HUES64 (cell line): Measurements from ENCODE around the gene IGFALS.

ENCODE experiments used
- H3K27ac ChIP-seq: 2 replicates; pipeline ENCODE4 v1.7.0; 2013; ENCODE audit warnings: low read depth, low read length, inconsistent platforms
- H3K27me3 ChIP-seq: 2 replicates; pipeline ENCODE4 v1.6.1; 2013; ENCODE audit warnings: mild to moderate bottlenecking, low read length; ENCODE audit not compliant: insufficient read depth
- H3K36me3 ChIP-seq: 2 replicates; pipeline ENCODE4 v1.6.1; 2013; ENCODE audit warnings: mild to moderate bottlenecking, low read length; ENCODE audit not compliant: insufficient read depth
- H3K4me1 ChIP-seq: 2 replicates; pipeline ENCODE4 v1.6.1; 2013; ENCODE audit warnings: mild to moderate bottlenecking, low read length, moderate library complexity; ENCODE audit not compliant: insufficient read depth
- H3K4me3 ChIP-seq: 2 replicates; pipeline ENCODE4 v1.5.1; 2013; ENCODE audit warnings: mild to moderate bottlenecking, low read length, moderate library complexity
- H3K9ac ChIP-seq: 2 replicates; pipeline ENCODE4 v1.6.1; 2013; ENCODE audit warnings: mild to moderate bottlenecking, low read depth, low read length
- H3K9me3 ChIP-seq: 2 replicates; pipeline ENCODE4 v1.6.1; 2013; ENCODE audit warnings: low read depth, low read length; ENCODE audit not compliant: insufficient read depth
- WGBS: fragments of 150-250, 120-280 bp; methylation state at CpG from one replicate; pipeline ENCODE4 v1.1.7; 2013; ENCODE audit warnings: missing lambda C conversion rate; 5-methylcytosine and 5-hydroxymethylcytosine counted together

Gene IGFALS

GRCh38 chr16:1745900-1746692, 47.4 kb downstream of the IGFALS start:
- Histone ChIP-seq H3K27me3 (no peaks in the 10 kb centered on the region), H3K36me3 (peaks cover 39% of the 10 kb centered on the region), H3K4me3 (no peak overlapping the region), H3K9ac (peak overlapping the region; percentile 19; the same call in 1 of the 2 replicates), H3K9me3 (no peaks in the 10 kb centered on the region), H3K4me1 (no peaks in the 10 kb centered on the region; the same call in 1 of the 2 replicates), H3K27ac (peak overlapping the region; percentile 30; the same call in 1 of the 2 replicates)
- WGBS: 93% methylated on average over 29 of the region's 29 CpGs

DNA sequence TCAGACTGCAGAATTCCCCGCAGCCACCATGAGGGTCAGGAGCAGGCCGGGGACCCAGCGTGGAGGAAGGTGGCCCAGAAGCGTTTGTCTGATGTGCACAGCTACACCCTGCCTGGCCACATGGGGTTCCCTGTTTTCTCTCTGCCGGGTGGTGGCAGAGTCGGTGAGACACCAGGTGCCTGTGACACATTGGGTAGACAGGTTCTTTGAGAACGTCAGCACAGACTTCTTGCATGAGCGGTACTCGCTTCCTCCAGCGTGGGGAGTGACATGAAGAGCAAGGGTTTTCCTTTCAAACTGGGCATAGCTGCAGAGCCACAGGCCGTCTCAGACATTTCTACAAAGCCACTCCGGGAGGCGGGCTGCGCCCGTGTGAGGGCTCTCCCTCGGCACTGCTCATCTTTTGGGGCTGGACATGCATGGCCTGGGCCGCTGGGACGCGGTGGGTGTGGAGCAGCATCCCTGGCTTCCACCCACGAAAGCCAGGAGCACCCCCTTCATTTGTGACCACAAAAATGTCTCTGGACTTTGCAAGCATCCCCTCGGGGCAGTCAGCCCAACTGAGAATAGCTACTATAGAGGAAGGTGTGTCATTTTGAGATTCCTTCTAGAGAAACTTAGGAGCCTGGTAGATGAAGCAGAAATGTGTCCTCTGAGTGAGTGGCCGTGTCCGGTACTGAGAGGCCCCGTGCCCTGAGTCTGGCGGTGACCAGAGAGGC, 48.2 kb downstream of the IGFALS start:
- no peaks in the 10 kb centered on the region for H3K9me3 ChIP-seq
- H3K27ac ChIP-seq: peak overlapping the region; percentile 3; the same call in 1 of the 2 replicates
- peak overlapping the region; percentile 19; the same call in 1 of the 2 replicates for H3K9ac ChIP-seq
- no peaks in the 10 kb centered on the region for H3K27me3 ChIP-seq
- WGBS: 92% methylated on average over 25 of the region's 25 CpGs
- peaks cover 39% of the 10 kb centered on the region for H3K36me3 ChIP-seq
- no peak overlapping the region for H3K4me3 ChIP-seq
- H3K4me1 ChIP-seq: no peaks in the 10 kb centered on the region; the same call in 1 of the 2 replicates

GRCh38 chr16:1744338-1744840, 49.1 kb downstream of the IGFALS start:
- H3K9ac ChIP-seq: no peak overlapping the region
- H3K27me3 ChIP-seq: no peaks in the 10 kb centered on the region
- peaks cover 33% of the 10 kb centered on the region for H3K36me3 ChIP-seq
- H3K4me1 ChIP-seq: no peaks in the 10 kb centered on the region; the same call in 1 of the 2 replicates
- no peak overlapping the region for H3K27ac ChIP-seq
- WGBS: 91% methylated on average over 20 of the region's 24 CpGs
- H3K4me3 ChIP-seq: no peak overlapping the region
- H3K9me3 ChIP-seq: peaks cover 5% of the 10 kb centered on the region; the same call in 1 of the 2 replicates

DNA sequence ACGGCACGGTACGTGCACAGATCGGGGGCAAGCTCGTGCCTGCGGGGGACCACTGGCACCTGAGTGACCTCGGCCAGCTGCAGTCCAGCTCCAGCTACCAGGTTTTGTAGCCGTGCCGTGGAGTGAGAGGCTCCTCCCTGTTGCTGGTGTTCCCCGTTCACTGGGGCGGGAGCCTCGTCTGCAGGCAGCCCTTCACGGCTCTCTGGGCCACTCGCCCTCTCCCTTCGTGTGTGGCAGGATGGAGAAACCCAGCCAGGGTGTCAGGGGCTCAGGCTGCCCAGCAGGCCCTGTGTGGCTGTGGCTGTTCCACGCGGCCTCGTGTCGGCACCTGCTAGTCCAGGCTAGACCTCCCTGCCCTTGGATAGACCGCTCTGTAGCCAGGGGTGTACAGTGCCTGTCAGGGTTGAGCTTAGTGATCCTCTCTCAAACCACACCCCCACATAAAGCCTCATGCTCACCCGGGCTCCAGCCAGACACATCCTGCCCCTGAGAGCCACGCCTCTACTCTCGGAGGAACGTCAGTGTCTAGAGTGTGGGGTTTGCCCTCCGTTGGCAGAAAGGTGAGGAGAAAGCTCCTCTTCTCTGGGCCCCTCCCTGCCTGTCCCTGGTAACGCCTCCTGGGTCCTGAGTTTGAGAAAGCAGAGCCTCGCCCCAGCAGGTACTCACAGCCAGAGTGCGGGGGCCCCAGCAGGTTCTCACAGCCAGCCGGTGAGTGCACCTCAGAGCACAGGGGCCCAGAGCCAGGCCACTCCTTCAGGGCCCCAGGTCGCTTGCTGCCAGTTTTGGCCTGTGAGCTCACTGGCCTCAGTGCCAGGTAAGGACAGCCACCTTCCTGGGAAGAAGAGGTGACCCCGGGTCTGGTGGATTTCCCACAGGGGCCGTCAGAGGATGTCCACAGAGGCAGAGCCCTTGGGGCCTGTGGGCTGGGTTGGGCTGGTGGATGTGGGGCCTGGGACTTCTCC, 49.8 kb downstream of the IGFALS start:
- Histone ChIP-seq H3K27me3 (no peaks in the 10 kb centered on the region), H3K4me3 (no peak overlapping the region), H3K9ac (no peak overlapping the region), H3K36me3 (peaks cover 26% of the 10 kb centered on the region), H3K27ac (no peak overlapping the region), H3K4me1 (no peaks in the 10 kb centered on the region; the same call in 1 of the 2 replicates), H3K9me3 (peaks cover 12% of the 10 kb centered on the region; the same call in 1 of the 2 replicates)
- WGBS: 95% methylated on average over 32 of the region's 32 CpGs

- H3K4me1 ChIP-seq: no peaks in the 10 kb centered on the region; the same call in 1 of the 2 replicates
- no peak overlapping the region for H3K4me3 ChIP-seq
- peaks cover 15% of the 10 kb centered on the region; the same call in 1 of the 2 replicates for H3K36me3 ChIP-seq
- H3K27me3 ChIP-seq: no peaks in the 10 kb centered on the region
- H3K9me3 ChIP-seq: peaks cover 32% of the 10 kb centered on the region
- H3K9ac ChIP-seq: no peak overlapping the region
- 95% methylated on average over 19 of the region's 19 CpGs for WGBS
- no peak overlapping the region for H3K27ac ChIP-seq
These were observed 51.8 kb downstream of the IGFALS start for GRCh38 chr16:1741553-1742165.

DNA sequence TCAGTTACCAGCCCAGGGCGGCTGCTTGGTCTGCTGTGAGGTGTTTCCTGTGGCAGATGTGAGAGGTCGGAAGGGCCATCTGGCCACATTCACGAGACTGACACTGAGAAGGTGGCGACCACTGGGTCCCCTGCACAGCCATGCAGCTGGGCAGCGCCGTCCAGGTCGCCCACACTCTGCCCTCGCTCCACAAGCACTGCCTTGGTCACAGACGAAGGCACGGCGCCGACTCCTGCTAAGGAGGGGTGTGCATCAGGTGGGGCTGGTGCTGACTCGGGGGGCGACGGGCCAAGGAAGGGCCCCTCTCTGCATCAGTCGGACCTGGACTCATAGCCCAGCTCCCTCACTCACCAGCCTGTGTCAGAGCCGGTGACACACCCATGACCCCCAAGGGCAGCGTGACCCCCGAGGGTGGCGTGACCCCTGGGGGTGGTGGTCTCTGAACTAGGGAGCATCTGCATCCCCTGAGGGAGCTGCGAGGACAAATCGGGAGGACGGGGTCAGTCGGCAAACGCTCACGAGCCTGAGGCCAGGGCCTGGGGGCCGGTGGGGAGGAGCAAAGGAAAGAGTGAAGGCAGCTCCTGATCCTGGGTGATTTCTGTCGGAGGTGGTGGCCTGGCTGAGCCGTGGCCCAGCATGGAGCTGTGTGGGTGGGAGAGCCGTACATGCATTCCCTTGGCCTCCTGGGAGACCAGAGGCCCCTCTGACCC, 52.6 kb downstream of the IGFALS start:
- WGBS: 96% methylated on average over 30 of the region's 30 CpGs
- H3K4me1 ChIP-seq: no peaks in the 10 kb centered on the region; the same call in 1 of the 2 replicates
- peaks cover 38% of the 10 kb centered on the region for H3K9me3 ChIP-seq
- peaks cover 15% of the 10 kb centered on the region; the same call in 1 of the 2 replicates for H3K36me3 ChIP-seq
- H3K9ac ChIP-seq: no peak overlapping the region
- no peak overlapping the region for H3K4me3 ChIP-seq
- H3K27ac ChIP-seq: no peak overlapping the region
- no peaks in the 10 kb centered on the region for H3K27me3 ChIP-seq
